ENCODE results near the gene MDFI.

MDFI gene

DNA sequence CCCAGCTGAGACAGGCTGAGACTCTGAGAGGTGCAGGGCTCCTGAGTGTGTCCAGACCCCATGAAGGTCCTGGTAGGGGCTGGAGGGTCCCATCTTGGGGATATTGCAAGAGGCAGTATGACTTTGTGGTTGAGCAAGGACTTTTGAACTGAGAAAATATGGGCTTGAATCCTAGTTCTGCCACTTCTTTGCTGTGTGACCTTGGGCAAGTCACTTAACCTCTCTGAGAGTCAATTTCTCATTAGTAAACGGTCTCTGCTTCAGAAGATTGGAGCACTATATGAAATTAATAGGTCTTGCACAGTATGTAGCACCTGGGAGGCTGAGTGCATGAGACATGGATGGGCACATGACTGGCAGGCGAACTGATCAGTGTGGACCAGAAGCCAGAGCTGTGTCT is 54.5 kb downstream of the MDFI start:
- TF ChIP-seq, protein P1, sequence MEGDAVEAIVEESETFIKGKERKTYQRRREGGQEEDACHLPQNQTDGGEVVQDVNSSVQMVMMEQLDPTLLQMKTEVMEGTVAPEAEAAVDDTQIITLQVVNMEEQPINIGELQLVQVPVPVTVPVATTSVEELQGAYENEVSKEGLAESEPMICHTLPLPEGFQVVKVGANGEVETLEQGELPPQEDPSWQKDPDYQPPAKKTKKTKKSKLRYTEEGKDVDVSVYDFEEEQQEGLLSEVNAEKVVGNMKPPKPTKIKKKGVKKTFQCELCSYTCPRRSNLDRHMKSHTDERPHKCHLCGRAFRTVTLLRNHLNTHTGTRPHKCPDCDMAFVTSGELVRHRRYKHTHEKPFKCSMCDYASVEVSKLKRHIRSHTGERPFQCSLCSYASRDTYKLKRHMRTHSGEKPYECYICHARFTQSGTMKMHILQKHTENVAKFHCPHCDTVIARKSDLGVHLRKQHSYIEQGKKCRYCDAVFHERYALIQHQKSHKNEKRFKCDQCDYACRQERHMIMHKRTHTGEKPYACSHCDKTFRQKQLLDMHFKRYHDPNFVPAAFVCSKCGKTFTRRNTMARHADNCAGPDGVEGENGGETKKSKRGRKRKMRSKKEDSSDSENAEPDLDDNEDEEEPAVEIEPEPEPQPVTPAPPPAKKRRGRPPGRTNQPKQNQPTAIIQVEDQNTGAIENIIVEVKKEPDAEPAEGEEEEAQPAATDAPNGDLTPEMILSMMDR (IDR thresholded peaks at IDR 0.05; ENCODE audit: borderline replicate concordance, insufficient read depth, low read depth, low read length), result no peak
- H3K4me3 ChIP-seq (ENCODE audit: low read depth, low read length), result no peak overlapping the region

DNA sequence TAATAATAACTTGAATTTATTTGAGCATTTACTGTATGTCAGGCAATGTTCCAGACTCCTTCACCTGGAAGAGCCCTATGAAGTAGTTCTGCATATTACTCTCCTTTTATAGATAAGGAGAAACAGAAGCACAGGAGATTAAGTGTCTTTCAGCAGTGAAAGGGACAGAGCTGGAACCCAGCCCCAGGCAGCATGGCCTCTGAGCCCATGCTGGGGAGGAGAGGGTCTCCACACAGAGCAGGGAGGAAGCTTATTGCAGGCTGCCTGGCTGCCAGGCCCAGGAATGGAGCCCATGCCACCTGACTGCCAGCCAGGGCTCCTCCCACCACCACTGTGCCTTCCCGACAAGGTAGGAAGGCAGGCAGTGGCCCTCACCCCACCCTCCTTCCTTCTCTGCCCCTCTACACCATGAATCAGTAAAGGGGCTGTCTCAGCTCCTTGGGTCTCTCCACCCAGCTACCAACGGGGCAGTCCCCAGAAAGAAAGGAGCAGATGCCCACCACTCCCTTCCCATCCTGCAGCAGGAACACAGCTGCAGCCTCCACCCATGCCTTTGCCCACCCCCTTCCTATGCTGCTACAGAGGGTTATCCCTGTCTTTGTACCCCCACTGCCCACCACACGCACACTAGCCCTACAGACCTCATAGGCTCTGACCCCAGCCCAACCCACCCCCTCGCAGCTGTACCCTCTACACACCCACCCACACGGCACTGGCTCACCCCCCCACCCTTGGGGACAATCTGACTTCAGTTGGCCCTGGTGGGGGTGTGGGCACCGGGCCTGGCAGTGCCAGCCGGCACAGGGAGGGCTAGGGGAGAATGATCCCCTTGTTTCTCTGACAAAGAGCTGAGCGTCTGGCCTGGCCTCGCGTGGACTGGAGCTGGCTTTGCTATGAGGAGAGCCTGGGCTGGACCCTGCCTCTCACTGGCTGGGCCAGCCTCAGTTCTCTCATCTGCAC is 55.3 kb downstream of the MDFI start:
- no peak overlapping the region for H3K4me3 ChIP-seq (ENCODE audit: low read depth, low read length)
- TF ChIP-seq, protein P1 (IDR thresholded peaks at IDR 0.05; ENCODE audit: borderline replicate concordance, insufficient read depth, low read depth, low read length), result no peak

DNA sequence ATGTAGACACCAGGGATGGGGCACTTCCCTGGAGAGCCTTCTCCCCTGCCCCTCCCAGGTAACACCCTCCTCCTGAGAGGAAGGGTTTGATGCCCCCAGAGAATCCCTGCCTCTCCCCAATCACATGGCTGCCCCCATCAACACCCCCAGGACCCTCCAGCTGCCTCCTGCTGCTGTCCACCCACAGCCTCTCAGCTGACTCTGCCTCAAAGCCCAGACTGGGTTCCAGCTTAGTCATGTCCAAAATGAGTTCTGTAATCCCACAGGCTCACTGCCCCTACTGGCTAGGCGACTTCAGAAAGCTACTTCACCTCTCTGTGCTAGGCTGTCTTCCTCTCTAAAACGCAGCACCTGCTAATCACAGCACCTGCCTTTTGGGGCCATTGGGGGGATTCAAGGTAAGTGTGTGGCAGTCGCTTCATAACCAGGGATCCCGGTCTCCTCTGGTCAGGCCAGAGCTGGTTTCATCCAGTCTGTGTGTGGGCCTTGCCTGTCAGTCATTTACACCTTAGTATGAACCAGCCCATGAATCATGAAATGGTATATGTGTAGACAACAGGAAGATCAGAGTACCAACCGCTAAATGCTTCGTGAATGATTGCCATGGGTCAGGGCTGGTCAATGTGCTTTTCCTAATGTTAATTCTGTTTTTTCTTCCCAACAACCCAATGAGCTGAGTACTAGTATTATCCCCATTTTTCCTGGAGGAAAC is 56.7 kb downstream of the MDFI start:
- TF ChIP-seq, protein P1 (IDR thresholded peaks at IDR 0.05; ENCODE audit: borderline replicate concordance, insufficient read depth, low read depth, low read length), result no peak
- no peak overlapping the region for H3K4me3 ChIP-seq (ENCODE audit: low read depth, low read length)

DNA sequence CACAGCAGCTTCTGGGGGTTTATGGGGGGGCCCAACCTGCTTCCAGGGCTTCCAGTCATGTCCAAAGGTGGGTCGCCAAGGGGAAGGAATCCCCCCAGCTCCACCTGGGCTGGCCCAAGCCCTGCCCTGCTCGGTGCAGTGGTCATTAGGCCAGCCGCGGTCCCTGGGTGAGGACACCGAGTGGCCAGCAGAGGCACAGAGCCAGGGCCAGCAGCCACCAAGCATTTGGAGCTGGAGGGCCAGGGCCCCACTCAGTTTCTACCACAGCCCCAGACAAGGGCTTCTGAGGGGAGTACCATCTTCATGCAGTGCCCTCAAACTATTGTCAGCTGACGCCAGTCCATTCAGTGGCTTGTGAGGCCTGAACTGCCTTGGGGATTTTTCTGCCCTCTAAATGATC is 57.6 kb downstream of the MDFI start:
- TF ChIP-seq, protein P1 (IDR thresholded peaks at IDR 0.05; ENCODE audit: borderline replicate concordance, insufficient read depth, low read depth, low read length), result no peak
- no peak overlapping the region for H3K4me3 ChIP-seq (ENCODE audit: low read depth, low read length)

DNA sequence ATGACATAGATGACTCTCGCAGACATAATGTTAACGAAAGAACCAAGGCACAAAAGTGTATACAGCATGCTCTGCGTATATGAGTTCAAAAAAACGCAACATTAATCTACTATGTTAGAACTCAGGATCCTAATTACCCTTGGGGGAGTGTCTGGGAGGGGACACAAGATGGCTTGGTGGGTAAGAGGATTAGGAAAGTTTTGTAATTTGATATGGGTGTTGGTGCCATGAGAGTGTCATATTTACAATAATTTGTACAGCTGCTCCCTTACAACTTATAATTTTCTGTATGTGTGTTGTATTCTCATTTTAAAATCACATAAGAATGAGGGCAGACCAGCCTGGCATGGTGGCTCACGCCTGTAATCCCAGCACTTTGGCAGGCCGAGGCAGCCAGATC is 58.5 kb downstream of the MDFI start:
- TF ChIP-seq, protein P1 (IDR thresholded peaks at IDR 0.05; ENCODE audit: borderline replicate concordance, insufficient read depth, low read depth, low read length), result no peak

DNA sequence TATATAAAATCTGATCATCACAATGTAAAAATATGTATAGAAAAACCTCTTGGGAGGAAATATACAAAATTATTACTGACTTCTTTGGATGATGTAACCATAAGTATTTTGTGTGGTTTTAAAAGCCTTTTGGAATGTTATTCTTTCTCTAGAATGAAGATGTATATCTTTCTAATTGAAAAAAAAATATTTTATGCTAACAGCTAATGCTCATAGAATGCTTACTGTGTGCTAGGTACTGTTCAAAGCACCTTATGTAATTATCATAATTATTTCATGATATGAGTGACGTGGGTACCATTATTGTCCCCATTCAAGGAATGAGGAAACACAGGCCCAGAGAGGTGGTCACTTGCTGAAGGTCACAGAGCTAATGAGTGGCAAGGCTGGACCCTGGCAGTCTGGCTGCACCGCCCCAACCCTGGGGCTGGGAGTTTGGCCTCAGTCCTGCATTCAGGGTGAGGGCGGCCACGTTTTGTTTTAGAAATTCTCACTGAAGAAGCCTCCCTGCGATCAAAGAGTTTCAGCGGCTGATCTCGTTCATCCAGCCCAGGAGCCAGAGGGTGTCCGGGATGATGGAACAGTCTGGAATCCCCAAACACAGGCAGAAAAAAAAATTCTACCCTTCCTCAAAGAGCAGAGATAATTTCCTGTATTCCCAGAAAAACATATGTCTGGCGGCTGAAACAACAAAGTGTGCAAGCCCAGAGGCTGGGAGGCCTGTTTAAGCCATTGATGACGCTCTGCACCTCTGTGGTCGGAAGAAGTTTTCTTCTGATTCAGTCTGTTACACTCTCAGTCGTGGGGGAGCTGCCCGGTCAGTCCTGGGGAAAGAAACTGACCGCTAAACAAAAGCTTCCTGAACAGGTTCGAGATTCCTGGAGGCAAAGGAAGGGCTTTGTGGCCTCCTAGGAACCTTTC is 59.9 kb downstream of the MDFI start:
- TF ChIP-seq, protein P1 (IDR thresholded peaks at IDR 0.05; ENCODE audit: borderline replicate concordance, insufficient read depth, low read depth, low read length), result no peak
- H3K4me3 ChIP-seq (ENCODE audit: low read depth, low read length), result no peak overlapping the region

More for the DNA sequence above, 58.5 kb downstream of the MDFI start:
- H3K4me3 ChIP-seq (ENCODE audit: low read depth, low read length), result no peak overlapping the region

All from GM12875 (cell line).